BLaER1 treated with 17β-estradiol and CSF1 and Interleukin-3, amounts not matched to agents 10 nM and 100 nM (cell line): ENCODE results near the gene NFIX.
A peak's percentile ranks its signal among the peaks of the same experiment; 100 is the strongest.

ENCODE experiments used
- H3K27ac ChIP-seq, 11 experiments: shearing (Covaris generic); formaldehyde crosslinking; 2 replicates each; pipeline ENCODE4 v1.8.1; 2022
- H3K27me3 ChIP-seq, 11 experiments: shearing (Covaris generic); formaldehyde crosslinking; 2 replicates each; pipeline ENCODE4 v1.8.1; 2022
- H3K36me3 ChIP-seq, 11 experiments: shearing (Covaris generic); formaldehyde crosslinking; 2 replicates each; pipeline ENCODE4 v1.8.1; 2022
- H3K4me1 ChIP-seq, 10 experiments: shearing (Covaris generic); formaldehyde crosslinking; 2 replicates each; pipeline ENCODE4 v1.8.1; 2022
- H3K4me2 ChIP-seq, 11 experiments: shearing (Covaris generic); formaldehyde crosslinking; 2 replicates each; pipeline ENCODE4 v1.8.1; 2022
- H3K4me3 ChIP-seq, 10 experiments: shearing (Covaris generic); formaldehyde crosslinking; 2 replicates each; pipeline ENCODE4 v1.8.1; 2022
- H3K9ac ChIP-seq, 11 experiments: shearing (Covaris generic); formaldehyde crosslinking; 2 replicates each; pipeline ENCODE4 v1.8.1; 2022
- H3K9me3 ChIP-seq, 11 experiments: shearing (Covaris generic); formaldehyde crosslinking; replicated peaks in 1 of 11; 2 replicates each; pipeline ENCODE4 v1.8.1; 2022
- H4K20me1 ChIP-seq, 11 experiments: shearing (Covaris generic); formaldehyde crosslinking; 2 replicates each; pipeline ENCODE4 v1.8.1; 2022
- Cebpa-rat ChIP-seq, 11 experiments: shearing (Covaris generic); IDR thresholded peaks; 2 replicates each; pipeline ENCODE4 v1.8.1; 2022

NFIX gene

GRCh38 chr19:13045812-13046211, 50.5 kb downstream of the NFIX start:
- TF ChIP-seq Cebpa-rat (IDR thresholded peaks at IDR 0.05) = no peak
- H3K9me3 ChIP-seq = no peaks in the 10 kb centered on the region
- H3K9ac ChIP-seq = no peak overlapping the region
- no peak overlapping the region for H3K27ac ChIP-seq
- H3K36me3 ChIP-seq = peaks cover 0 to 33% (median 16%) of the 10 kb centered on the region in 11 experiments; a peak in 8 of 22 replicates
- peaks cover 0 to 88% (median 43%) of the 10 kb centered on the region in 11 experiments; a peak in 18 of 22 replicates for H4K20me1 ChIP-seq
- no peaks in the 10 kb centered on the region for H3K27me3 ChIP-seq
- no peak overlapping the region for H3K4me3 ChIP-seq
- peaks cover 7 to 47% (median 30%) of the 10 kb centered on the region in 10 experiments for H3K4me1 ChIP-seq
- H3K4me2 ChIP-seq = no peak overlapping the region

GRCh38 chr19:13047374-13047773, 52.1 kb downstream of the NFIX start:
- no peak overlapping the region for H3K9ac ChIP-seq
- H3K27me3 ChIP-seq = peaks cover 0 to 4% (median 0%) of the 10 kb centered on the region in 11 experiments; a peak in 1 of 22 replicates
- no peak overlapping the region for H3K4me2 ChIP-seq
- peaks cover 22 to 61% (median 43%) of the 10 kb centered on the region in 10 experiments for H3K4me1 ChIP-seq
- peaks cover 0 to 94% (median 57%) of the 10 kb centered on the region in 11 experiments; a peak in 18 of 22 replicates for H4K20me1 ChIP-seq
- H3K36me3 ChIP-seq = peaks cover 0 to 33% (median 16%) of the 10 kb centered on the region in 11 experiments; a peak in 8 of 22 replicates
- no peak for TF ChIP-seq Cebpa-rat (IDR thresholded peaks at IDR 0.05)
- no peak overlapping the region for H3K4me3 ChIP-seq
- no peaks in the 10 kb centered on the region for H3K9me3 ChIP-seq
- H3K27ac ChIP-seq = no peak overlapping the region

GRCh38 chr19:13050274-13050673, 55.0 kb downstream of the NFIX start:
- Histone ChIP-seq H3K9me3 (no peaks in the 10 kb centered on the region), H3K4me1 (peaks cover 15 to 71% (median 50%) of the 10 kb centered on the region in 10 experiments), H4K20me1 (peaks cover 0 to 95% (median 62%) of the 10 kb centered on the region in 11 experiments; a peak in 18 of 22 replicates), H3K9ac (no peak overlapping the region), H3K4me3 (no peak overlapping the region), H3K27me3 (peaks cover 0 to 4% (median 0%) of the 10 kb centered on the region in 11 experiments; a peak in 1 of 22 replicates), H3K4me2 (peak overlapping the region in 5 of 11 experiments; percentile 73 to 88 (median 86); a peak in 9 of 22 replicates), H3K27ac (no peak overlapping the region), H3K36me3 (peaks cover 0 to 23% (median 5%) of the 10 kb centered on the region in 11 experiments; a peak in 6 of 22 replicates)
- no peak for TF ChIP-seq Cebpa-rat (IDR thresholded peaks at IDR 0.05)

- Histone ChIP-seq H4K20me1 (peaks cover 0 to 95% (median 67%) of the 10 kb centered on the region in 11 experiments; a peak in 18 of 22 replicates), H3K36me3 (peaks cover 0 to 10% (median 0%) of the 10 kb centered on the region in 11 experiments; a peak in 2 of 22 replicates), H3K27ac (no peak overlapping the region), H3K4me1 (peaks cover 15 to 85% (median 60%) of the 10 kb centered on the region in 10 experiments), H3K4me2 (peak overlapping the region; percentile 73 to 88 (median 84)), H3K9me3 (no peaks in the 10 kb centered on the region), H3K27me3 (peaks cover 0 to 4% (median 0%) of the 10 kb centered on the region in 11 experiments; a peak in 1 of 22 replicates), H3K4me3 (peak overlapping the region in 1 of 10 experiments; percentile 7; a peak in 3 of 20 replicates), H3K9ac (peak overlapping the region in 8 of 11 experiments; percentile 2 to 42 (median 19); a peak in 7 of 22 replicates)
- no peak for TF ChIP-seq Cebpa-rat (IDR thresholded peaks at IDR 0.05)
Observed at GRCh38 chr19:13051557-13052165, 56.4 kb downstream of the NFIX start.

- Histone ChIP-seq H3K27me3 (peaks cover 0 to 4% (median 0%) of the 10 kb centered on the region in 11 experiments; a peak in 1 of 22 replicates), H3K4me1 (peaks cover 15 to 93% (median 65%) of the 10 kb centered on the region in 10 experiments), H3K4me3 (no peak overlapping the region), H4K20me1 (peaks cover 0 to 96% (median 75%) of the 10 kb centered on the region in 11 experiments; a peak in 18 of 22 replicates), H3K27ac (no peak overlapping the region; a peak in 1 of 22 replicates), H3K36me3 (peaks cover 0 to 5% (median 0%) of the 10 kb centered on the region in 11 experiments; a peak in 1 of 22 replicates), H3K4me2 (peak overlapping the region in 10 of 11 experiments; percentile 73 to 88 (median 84); a peak in 18 of 22 replicates), H3K9me3 (no peaks in the 10 kb centered on the region), H3K9ac (peak overlapping the region in 4 of 11 experiments; percentile 7 to 38 (median 15); a peak in 3 of 22 replicates)
- TF ChIP-seq Cebpa-rat (IDR thresholded peaks at IDR 0.05) = no peak
Observed at GRCh38 chr19:13052447-13053175, 57.3 kb downstream of the NFIX start.

DNA sequence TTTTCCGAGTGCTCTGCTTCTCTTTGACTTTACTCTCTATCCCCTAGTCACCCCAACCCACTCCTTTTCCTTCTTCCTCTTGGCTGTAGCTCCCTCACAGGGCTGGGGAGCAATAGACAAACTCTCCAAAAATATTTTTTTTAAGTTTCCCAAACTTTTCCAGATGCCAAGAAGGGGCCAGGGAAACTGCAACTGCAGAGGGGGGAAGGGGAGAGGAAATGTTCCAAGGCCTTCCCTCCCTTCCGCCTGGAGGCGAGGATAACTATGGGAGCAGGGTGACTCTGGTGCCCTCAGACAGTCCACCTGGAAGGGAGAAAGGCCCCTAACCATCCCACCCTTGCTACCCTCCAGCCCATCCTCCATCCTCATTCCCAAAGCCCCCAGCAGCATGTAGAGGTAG, 58.0 kb downstream of the NFIX start:
- peaks cover 0 to 96% (median 71%) of the 10 kb centered on the region in 11 experiments; a peak in 18 of 22 replicates for H4K20me1 ChIP-seq
- H3K27me3 ChIP-seq = peaks cover 0 to 4% (median 0%) of the 10 kb centered on the region in 11 experiments; a peak in 1 of 22 replicates
- no peak overlapping the region for H3K4me3 ChIP-seq
- TF ChIP-seq Cebpa-rat (IDR thresholded peaks at IDR 0.05) = no peak
- peak overlapping the region in 3 of 11 experiments; percentile 26 to 64 (median 63); a peak in 2 of 22 replicates for H3K4me2 ChIP-seq
- no peak overlapping the region for H3K27ac ChIP-seq
- 0 out of 22 replicates have a peak, but pooled peaks cover 0 to under 1% (median 0%) of the 10 kb centered on the region in 11 experiments for H3K36me3 ChIP-seq
- H3K9ac ChIP-seq = peak overlapping the region in 1 of 11 experiments; percentile 17; a peak in 1 of 22 replicates
- H3K9me3 ChIP-seq = no peaks in the 10 kb centered on the region
- H3K4me1 ChIP-seq = peaks cover 15 to 90% (median 67%) of the 10 kb centered on the region in 10 experiments

- Histone ChIP-seq H3K9ac (peak overlapping the region in 5 of 11 experiments; percentile 18 to 41 (median 24); a peak in 5 of 22 replicates), H4K20me1 (peaks cover 0 to 97% (median 71%) of the 10 kb centered on the region in 11 experiments; a peak in 18 of 22 replicates), H3K9me3 (no peaks in the 10 kb centered on the region), H3K27ac (no peak overlapping the region; a peak in 1 of 22 replicates), H3K4me1 (peaks cover 15 to 82% (median 67%) of the 10 kb centered on the region in 10 experiments), H3K4me2 (peak overlapping the region in 7 of 11 experiments; percentile 26 to 71 (median 59); a peak in 10 of 22 replicates), H3K27me3 (peaks cover 0 to 4% (median 0%) of the 10 kb centered on the region in 11 experiments; a peak in 1 of 22 replicates), H3K4me3 (no peak overlapping the region), H3K36me3 (no peaks in the 10 kb centered on the region)
- no peak for TF ChIP-seq Cebpa-rat (IDR thresholded peaks at IDR 0.05)
Observed at GRCh38 chr19:13053761-13054625, 58.7 kb downstream of the NFIX start.
